HepG2 (cell line): Measurements from ENCODE around the gene DUS1L. TPM values are rescaled to one million over a fixed set of nuclear protein-coding genes. Genes with fewer than 3 reads are reported as not detected.

Experiments used
- ARID5B ChIP-seq: IDR thresholded peaks from 2 replicates; pipeline ENCODE4 v1.4.0; 2020; ENCODE audit warnings: mild to moderate bottlenecking, missing genetic modification reagents
- FOSL2 ChIP-seq: sonication (generic); formaldehyde crosslinking; IDR thresholded peaks from 2 replicates; pipeline ENCODE4 v1.4.0; 2020; ENCODE audit warnings: missing genetic modification reagents
- HMG20A ChIP-seq: IDR thresholded peaks from 2 replicates; pipeline ENCODE4 v1.6.1; 2016; ENCODE audit warnings: borderline replicate concordance
- JUN ChIP-seq: sonication (generic); formaldehyde crosslinking; IDR thresholded peaks from 2 replicates; pipeline ENCODE4 v1.4.0; 2020; ENCODE audit warnings: mild to moderate bottlenecking, missing genetic modification reagents
- KLF16 ChIP-seq, 2 experiments: sonication (generic) in 1 of 2; formaldehyde crosslinking in 1 of 2; IDR thresholded peaks; 2 replicates each; pipeline versions ENCODE4 v1.6.1 to v1.8.0; 2016 to 2023; ENCODE audit warnings: missing genetic modification reagents in 2 of 2, missing compliant biosample characterization in 1 of 2
- MZF1 ChIP-seq: sonication (generic); formaldehyde crosslinking; IDR thresholded peaks from 2 replicates; pipeline ENCODE4 v1.8.1; 2023; ENCODE audit warnings: mild to moderate bottlenecking, missing genetic modification reagents, borderline replicate concordance
- PHB2 ChIP-seq: fragments of 450-650 bp; IDR thresholded peaks from 2 replicates; pipeline ENCODE4 v1.6.1; 2018; ENCODE audit not compliant: partially characterized antibody
- PRMT3 ChIP-seq: sonication (generic); formaldehyde crosslinking; IDR thresholded peaks from 2 replicates; pipeline ENCODE4 v1.8.1; 2022; ENCODE audit warnings: low read depth, mild to moderate bottlenecking, moderate library complexity, missing genetic modification reagents, borderline replicate concordance
- RBM39 ChIP-seq: fragments of 200-400 bp; formaldehyde crosslinking; IDR thresholded peaks from one replicate; pipeline ENCODE4 v1.6.1; 2018; ENCODE audit warnings: antibody characterized with exemption, mild to moderate bottlenecking, low read depth, low read length; ENCODE audit not compliant: poor library complexity, severe bottlenecking
- SRY ChIP-seq: sonication (generic); formaldehyde crosslinking; IDR thresholded peaks from 2 replicates; pipeline ENCODE4 v1.8.0; 2022; ENCODE audit warnings: mild to moderate bottlenecking, missing genetic modification reagents
- TP53 ChIP-seq: sonication (generic); formaldehyde crosslinking; conservative IDR thresholded peaks from 2 replicates; pipeline ENCODE4 v1.4.0; 2020; ENCODE audit warnings: missing genetic modification reagents
- U2AF1 ChIP-seq: fragments of 200-400 bp; formaldehyde crosslinking; optimal IDR thresholded peaks from 2 replicates; pipeline ENCODE3; 2017; ENCODE audit warnings: mild to moderate bottlenecking, low read depth, low read length
- ZNF275 ChIP-seq: sonication (generic); formaldehyde crosslinking; IDR thresholded peaks from 2 replicates; pipeline ENCODE4 v1.8.0; 2022; ENCODE audit warnings: missing genetic modification reagents, mild to moderate bottlenecking, inconsistent platforms, borderline replicate concordance
- ZNF333 ChIP-seq: sonication (generic); formaldehyde crosslinking; IDR thresholded peaks from 2 replicates; pipeline ENCODE4 v1.4.0; 2020; ENCODE audit warnings: mild to moderate bottlenecking, missing genetic modification reagents, borderline replicate concordance
- ZNF484 ChIP-seq: sonication (generic); formaldehyde crosslinking; IDR thresholded peaks from 2 replicates; pipeline ENCODE4 v1.5.1; 2020; ENCODE audit warnings: mild to moderate bottlenecking, low read depth, missing genetic modification reagents, borderline replicate concordance
- ZNF557 ChIP-seq: sonication (generic); formaldehyde crosslinking; IDR thresholded peaks from 2 replicates; pipeline ENCODE4 v1.4.0; 2020; ENCODE audit warnings: missing genetic modification reagents
- ZNF691 ChIP-seq: sonication (generic); formaldehyde crosslinking; IDR thresholded peaks from 2 replicates; pipeline ENCODE4 v1.4.0; 2020; ENCODE audit warnings: missing genetic modification reagents, low read depth, mild to moderate bottlenecking, borderline replicate concordance
- ZNF878 ChIP-seq: sonication (generic); formaldehyde crosslinking; IDR thresholded peaks from 2 replicates; pipeline ENCODE4 v1.8.1; 2023; ENCODE audit warnings: mild to moderate bottlenecking, missing genetic modification reagents, moderate library complexity
- polyA plus RNA-seq, 8 experiments: library from polyadenylated mRNA; depleted of rRNA in 3 of 8; stranded (reverse) in 7 of 8; unstranded in 1 of 8; fragments of >200 nt; fragmentation: Illumina TruSeq in 4 of 8; extraction: Trizol in 4 of 8; gene quantifications; 2 replicates each; pipeline versions ENCODE4 v1.2.1 to v1.2.3, GENCODE V29; 2011 to 2016; ENCODE audit warnings: low read depth in 4 of 8, missing spikeins in 1 of 8, mixed read lengths in 1 of 8; ENCODE audit not compliant: insufficient read depth in 1 of 8
- total RNA-seq, 5 experiments: library from RNA; depleted of rRNA; stranded (reverse); fragments of >200 nt; fragmentation: Illumina TruSeq; extraction: Trizol; gene quantifications; 2 replicates each; pipeline ENCODE4 v1.2.3, GENCODE V29; 2016; ENCODE audit warnings: low read depth in 1 of 5
- TF ChIP-seq, protein P1 (sequence below): sonication (generic); formaldehyde crosslinking; IDR thresholded peaks from 2 replicates; pipeline ENCODE4 v1.4.0; 2020; ENCODE audit warnings: missing genetic modification reagents
- TF ChIP-seq, protein P2 (sequence below): sonication (generic); formaldehyde crosslinking; IDR thresholded peaks from 2 replicates; pipeline ENCODE4 v1.4.0; 2020; ENCODE audit warnings: missing genetic modification reagents

The DUS1L gene
- total and polyA plus RNA-seq, 2 of the 13 experiments (the other 11 are each of a cell fraction or from before 2014, with no cell fraction given): 81.0 to 109 TPM

- peak; percentile 96 for TF ChIP-seq ZNF691
- peak; percentile 61; the same call in 1 of the 2 replicates for TF ChIP-seq ZNF878
- TF ChIP-seq, protein P1, sequence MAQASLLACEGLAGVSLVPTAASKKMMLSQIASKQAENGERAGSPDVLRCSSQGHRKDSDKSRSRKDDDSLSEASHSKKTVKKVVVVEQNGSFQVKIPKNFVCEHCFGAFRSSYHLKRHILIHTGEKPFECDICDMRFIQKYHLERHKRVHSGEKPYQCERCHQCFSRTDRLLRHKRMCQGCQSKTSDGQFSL (CRISPR knock-in tag): peak; percentile 58; the same call in 1 of the 2 replicates
- TF ChIP-seq HMG20A (CRISPR knock-in tag): peak; percentile 30; the same call in 1 of the 2 replicates
- peak; percentile 59; the same call in 1 of the 2 replicates for TF ChIP-seq SRY (CRISPR knock-in tag)
- no peak for TF ChIP-seq TP53 (CRISPR knock-in tag)
- no peak for TF ChIP-seq ZNF275
- TF ChIP-seq ZNF557: no peak
- TF ChIP-seq RBM39: peak; percentile 68
- no peak for TF ChIP-seq ZNF333 (CRISPR knock-in tag)
- TF ChIP-seq PRMT3 (CRISPR knock-in tag): peak; percentile 75; the same call in 1 of the 2 replicates
- TF ChIP-seq PHB2: no peak
- TF ChIP-seq FOSL2: peak; percentile 77
- TF ChIP-seq JUN (CRISPR knock-in tag): 0 out of 2 replicates have a peak, but pooled peaks have one; percentile 65
- TF ChIP-seq, protein P2, sequence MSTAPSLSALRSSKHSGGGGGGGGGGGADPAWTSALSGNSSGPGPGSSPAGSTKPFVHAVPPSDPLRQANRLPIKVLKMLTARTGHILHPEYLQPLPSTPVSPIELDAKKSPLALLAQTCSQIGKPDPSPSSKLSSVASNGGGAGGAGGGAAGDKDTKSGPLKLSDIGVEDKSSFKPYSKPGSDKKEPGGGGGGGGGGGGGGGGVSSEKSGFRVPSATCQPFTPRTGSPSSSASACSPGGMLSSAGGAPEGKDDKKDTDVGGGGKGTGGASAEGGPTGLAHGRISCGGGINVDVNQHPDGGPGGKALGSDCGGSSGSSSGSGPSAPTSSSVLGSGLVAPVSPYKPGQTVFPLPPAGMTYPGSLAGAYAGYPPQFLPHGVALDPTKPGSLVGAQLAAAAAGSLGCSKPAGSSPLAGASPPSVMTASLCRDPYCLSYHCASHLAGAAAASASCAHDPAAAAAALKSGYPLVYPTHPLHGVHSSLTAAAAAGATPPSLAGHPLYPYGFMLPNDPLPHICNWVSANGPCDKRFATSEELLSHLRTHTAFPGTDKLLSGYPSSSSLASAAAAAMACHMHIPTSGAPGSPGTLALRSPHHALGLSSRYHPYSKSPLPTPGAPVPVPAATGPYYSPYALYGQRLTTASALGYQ (CRISPR knock-in tag): peak; percentile 47; the same call in 1 of the 2 replicates
- peak; percentile 46 for TF ChIP-seq U2AF1
- no peak for TF ChIP-seq MZF1 (CRISPR knock-in tag)
- TF ChIP-seq ARID5B (CRISPR knock-in tag): peak; percentile 73
- TF ChIP-seq ZNF484: 0 out of 2 replicates have a peak, but pooled peaks have one; percentile 15
- peak in 1 of 2 experiments; percentile 67; a peak in 1 of 4 replicates for TF ChIP-seq KLF16 (CRISPR knock-in tag; IDR thresholded peaks at IDR 0.05)
Measured at GRCh38 chr17:82101767-82102679, 36.4 kb upstream of the DUS1L start (continued).
